ENCODE results near the gene PAMR1.
A peak's percentile ranks its signal among the peaks of the same experiment; 100 is the strongest.

The PAMR1 gene

GRCh38 chr11:35500744-35501143, 24.7 kb downstream of the PAMR1 start:
- DNase-seq (ENCODE audit: low spot score), result no peak

GRCh38 chr11:35496416-35496815, 29.0 kb downstream of the PAMR1 start:
- DNase-seq (ENCODE audit: low spot score), result no peak

DNA sequence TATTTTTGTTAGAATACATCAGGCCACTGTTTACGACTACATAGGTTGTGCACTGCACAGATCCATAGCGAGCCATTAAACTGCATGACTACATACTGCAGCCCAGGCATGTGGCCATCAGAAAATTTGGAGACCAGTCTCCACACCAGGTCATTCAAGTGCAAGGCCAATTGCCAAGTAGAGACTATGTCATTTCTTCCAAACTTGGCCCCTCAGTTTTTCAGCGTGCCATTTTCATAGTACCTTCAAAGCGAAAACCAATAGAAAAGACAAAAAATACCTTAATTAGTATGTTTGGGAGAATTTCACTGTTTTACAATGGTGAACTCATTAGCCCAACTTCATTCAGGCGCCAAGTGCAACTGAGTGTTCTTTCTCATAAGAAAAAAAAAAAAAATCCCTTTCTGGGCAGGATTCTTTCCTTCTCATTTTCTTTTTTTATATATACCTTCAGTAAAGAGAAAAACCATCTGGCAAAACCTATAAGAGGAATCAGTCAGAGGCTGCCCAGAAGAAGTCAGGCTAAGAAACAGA, 30.4 kb downstream of the PAMR1 start:
- no peak for DNase-seq (ENCODE audit: low spot score)

GRCh38 chr11:35491231-35491871, 34.1 kb downstream of the PAMR1 start:
- DNase-seq (ENCODE audit: low spot score), result peak; percentile 84

- DNase-seq (ENCODE audit: low spot score), result no peak
These were observed 37.3 kb downstream of the PAMR1 start for GRCh38 chr11:35488117-35488516.

- DNase-seq (ENCODE audit: low spot score), result peak; percentile 21
These were observed 37.8 kb downstream of the PAMR1 start for GRCh38 chr11:35487532-35488078.

- DNase-seq (ENCODE audit: low spot score), result no peak
These were observed 38.5 kb downstream of the PAMR1 start for GRCh38 chr11:35486934-35487333.

DNA sequence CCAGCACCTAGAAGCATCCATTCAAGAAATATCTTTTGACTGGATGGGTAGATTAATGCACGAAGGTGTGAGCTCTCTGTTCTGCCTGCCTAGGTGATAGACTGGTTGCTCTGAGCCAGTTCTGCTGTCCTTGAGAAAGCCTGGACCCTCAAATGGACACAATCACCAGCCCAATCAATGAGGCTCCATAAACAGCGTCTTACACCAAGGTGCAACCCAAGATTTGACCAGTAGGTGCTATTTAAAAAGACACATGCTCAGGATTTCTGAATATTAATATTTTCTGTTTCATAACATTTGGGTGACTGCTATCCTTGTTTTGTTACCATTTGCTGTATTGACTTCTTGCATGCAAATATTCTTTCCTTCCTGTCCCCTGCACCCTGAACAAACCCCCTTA, 39.0 kb downstream of the PAMR1 start:
- DNase-seq (ENCODE audit: low spot score), result no peak

DNA sequence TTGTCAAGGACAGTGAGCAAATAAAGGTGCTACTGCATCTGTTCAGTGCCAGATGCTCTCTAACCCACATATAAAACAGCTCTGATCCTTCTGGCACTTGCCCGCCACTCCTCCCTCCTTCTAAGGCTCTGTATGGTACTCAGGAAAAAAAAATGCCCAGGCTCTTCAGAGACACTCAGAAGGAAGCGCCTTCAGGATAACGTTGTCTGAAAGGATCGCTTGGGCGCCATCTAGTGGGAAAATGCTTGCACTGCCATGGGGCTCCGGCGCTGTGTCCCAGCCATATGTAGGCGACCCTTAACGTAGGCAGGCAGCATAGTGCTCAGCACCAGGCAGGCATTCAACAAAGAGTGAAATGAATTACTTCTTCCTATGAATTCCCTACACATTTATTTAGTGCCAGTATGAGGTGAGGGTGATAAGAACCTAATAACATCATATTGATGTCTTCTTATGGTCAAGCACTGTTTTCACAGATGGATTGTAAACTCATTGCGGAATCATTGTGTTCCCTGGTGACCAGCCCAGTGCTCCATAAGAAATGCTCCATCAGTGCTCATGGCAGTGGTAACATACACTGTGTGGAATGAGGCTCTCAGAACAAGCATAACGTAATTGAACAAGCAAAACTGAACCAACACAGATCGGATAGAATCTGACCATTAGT, 39.6 kb downstream of the PAMR1 start:
- peak; percentile 71 for DNase-seq (ENCODE audit: low spot score)

- no peak for DNase-seq (ENCODE audit: low spot score)
These were observed 41.0 kb downstream of the PAMR1 start for GRCh38 chr11:35484435-35484834.

DNA sequence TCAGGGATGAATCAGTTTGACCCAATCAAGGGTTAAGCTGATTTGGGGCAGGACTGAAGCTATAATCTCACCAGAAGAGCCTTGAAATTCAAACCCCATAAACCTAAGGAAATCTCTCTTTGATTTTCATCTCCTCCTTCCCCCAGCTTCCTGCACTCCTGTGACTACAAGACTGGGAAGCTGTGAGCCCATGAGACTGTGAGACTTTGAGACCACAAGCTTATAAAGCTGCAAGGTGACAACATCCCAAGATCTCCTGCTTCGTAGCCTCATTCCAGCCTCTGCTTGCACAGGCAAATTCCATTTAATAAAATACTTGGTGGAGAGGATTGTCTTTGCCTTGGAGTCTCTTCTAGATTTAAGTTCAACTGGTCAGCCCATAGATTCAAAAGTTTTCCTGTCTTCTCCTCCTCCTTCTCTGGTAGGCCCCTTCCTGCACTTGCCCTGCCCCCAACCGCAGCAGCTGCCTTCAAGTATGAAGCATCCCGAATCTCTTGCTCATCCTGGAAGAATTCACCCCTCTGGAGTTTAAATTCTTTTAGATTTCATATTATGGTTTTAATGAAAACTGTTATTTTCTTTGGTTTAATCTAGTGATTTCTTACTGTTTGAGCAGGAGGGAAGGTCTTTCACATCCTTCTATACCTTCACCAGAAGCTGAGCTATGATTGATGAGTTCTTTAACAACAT, 42.1 kb downstream of the PAMR1 start:
- no peak for DNase-seq (ENCODE audit: low spot score)

GRCh38 chr11:35479731-35480130, 45.7 kb downstream of the PAMR1 start:
- no peak for DNase-seq (ENCODE audit: low spot score)

DNA sequence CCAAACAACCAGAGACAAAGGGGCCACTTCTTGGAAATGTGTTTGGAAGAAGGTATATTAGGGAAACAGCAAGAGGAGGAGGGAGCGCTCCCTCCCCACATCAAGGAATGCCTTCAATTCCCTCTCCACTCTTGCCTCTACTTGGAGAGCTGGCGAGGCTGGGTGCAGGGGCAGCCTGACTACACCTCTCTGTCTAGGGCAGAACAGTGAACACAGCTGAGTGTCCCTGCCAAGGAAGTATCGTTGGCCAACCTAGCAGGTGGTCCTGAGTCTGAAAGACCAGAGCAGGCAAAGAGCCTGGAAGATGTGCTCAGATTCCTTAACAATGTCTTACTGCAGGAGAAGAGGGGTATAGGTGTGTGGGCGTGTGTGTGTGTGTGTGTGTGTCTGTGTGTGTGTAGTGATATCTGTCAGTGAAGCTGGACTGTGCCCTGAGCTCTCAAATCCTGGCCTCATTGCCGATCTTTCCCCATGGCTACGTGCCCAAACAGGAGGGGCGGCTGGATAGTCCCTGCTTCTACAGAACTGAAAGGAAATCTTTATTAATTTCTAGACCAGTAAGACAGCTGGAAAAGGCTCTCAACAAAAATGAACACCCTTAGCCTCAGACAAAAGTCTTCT, 46.8 kb downstream of the PAMR1 start:
- DNase-seq (ENCODE audit: low spot score), result no peak

GRCh38 chr11:35477901-35478300, 47.5 kb downstream of the PAMR1 start:
- no peak for DNase-seq (ENCODE audit: low spot score)

GRCh38 chr11:35474688-35475087, 50.7 kb downstream of the PAMR1 start:
- no peak for DNase-seq (ENCODE audit: low spot score)

DNA sequence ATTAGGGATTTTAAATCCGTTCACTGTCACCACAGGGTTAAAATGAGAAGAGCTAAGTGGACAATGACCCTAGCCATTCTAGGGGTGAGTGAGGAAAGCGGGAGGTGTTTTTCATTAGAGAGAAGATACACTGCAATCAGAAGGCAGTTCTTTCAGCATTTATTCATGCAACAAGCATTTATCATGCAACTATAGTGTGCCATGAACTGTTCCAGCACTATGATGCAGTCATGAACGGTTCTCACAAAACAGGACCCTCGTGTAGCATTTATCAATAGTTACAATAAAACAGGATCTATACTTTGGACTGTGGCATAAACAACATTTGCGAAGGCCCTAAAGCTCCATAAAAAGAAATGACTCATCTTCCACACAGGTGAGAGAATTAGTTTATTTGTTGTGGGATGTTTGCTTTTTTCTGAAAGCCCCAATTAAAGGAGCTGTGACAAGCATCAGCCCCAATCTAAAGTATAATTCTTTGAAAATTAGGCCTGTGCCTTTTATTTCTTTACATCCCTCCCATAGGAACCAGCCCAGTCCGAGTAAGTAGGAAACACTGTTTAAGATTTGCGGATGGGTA, 51.5 kb downstream of the PAMR1 start:
- DNase-seq (ENCODE audit: low spot score), result no peak

DNA sequence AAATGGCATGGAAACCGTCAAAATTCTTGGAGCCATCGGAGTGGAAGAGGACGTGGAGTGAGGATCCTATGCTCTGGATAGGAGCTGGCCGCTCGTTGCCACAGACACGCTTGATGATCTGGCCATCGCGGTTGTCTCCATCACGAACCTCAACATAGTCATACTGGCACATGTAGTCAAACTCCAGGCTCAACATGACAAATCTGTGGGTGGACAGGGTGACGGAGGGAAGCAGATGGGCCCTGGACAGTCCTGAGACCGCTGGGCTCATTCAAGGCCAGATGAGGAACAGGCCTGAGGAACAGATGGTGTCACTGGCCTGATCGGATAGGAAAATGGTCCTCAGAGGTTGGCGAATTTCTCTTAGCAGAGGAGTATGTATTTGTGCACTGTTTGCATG, 54.8 kb downstream of the PAMR1 start:
- DNase-seq (ENCODE audit: low spot score), result no peak

- DNase-seq (ENCODE audit: low spot score), result no peak
These were observed 59.4 kb downstream of the PAMR1 start for GRCh38 chr11:35466058-35466457.

GRCh38 chr11:35464308-35464707, 61.1 kb downstream of the PAMR1 start:
- no peak for DNase-seq (ENCODE audit: low spot score)

GRCh38 chr11:35463331-35463751, 62.1 kb downstream of the PAMR1 start:
- no peak for DNase-seq (ENCODE audit: low spot score)

DNA sequence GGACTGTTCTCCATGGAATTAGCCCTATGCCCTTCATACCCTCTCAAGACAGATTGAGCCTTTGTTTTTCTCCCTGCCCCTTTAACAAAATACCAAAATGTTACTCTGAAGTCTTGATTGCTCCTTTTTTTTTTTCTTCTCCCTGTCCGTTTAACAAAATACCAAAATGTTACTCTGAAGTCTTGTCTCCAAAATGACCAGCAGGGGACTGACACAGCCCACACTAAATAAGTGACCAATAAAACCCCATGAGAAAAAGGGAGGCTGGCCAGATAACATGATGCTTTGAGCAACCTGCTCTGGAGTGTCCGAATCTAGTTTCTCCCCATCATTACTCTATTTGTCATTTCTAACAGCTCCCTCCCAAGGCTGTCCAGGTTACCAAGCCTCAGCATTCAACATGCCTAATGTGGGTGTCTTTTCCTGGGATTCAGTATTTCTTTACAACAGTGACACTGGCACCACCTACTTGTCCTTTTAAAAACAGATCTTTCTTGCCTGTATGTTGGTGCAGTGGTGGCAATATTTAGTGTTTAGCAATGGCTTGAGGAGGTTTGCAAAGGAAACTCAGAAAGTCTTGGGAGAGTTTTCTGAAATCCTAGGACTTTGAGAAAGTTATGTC, 63.4 kb downstream of the PAMR1 start:
- DNase-seq (ENCODE audit: low spot score), result no peak

- DNase-seq (ENCODE audit: low spot score), result no peak
These were observed 65.9 kb downstream of the PAMR1 start for GRCh38 chr11:35459489-35459888.

Measured in kidney tubule cell (primary cell).